ENCODE data around the gene RASA4.
"Not testable (repeated sequence)": the region's sequence is repeated elsewhere in the genome, so short reads cannot be mapped to it uniquely, and the experiment has no call there.

DNA sequence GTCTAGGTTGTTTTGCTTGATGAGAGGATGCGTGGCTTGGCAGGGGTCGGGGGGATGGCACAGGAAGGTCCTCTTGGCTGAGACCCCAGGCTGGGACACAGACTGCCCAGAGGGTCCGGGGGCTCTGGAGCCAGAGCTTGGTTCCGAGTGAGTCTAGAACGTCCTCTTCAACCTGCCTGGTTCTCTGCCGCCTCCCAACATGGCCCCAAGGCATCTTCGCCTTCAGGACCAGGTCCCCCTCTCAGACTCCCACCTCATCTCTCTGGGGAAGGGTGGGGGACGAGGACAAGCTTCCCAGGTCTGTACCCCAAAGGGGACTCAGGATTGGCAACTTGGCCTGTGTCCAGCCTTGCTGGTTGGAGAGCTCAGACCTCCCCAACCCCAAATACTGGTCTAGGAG lies 74.5 kb downstream of the RASA4 start:
- TF ChIP-seq, protein P1, sequence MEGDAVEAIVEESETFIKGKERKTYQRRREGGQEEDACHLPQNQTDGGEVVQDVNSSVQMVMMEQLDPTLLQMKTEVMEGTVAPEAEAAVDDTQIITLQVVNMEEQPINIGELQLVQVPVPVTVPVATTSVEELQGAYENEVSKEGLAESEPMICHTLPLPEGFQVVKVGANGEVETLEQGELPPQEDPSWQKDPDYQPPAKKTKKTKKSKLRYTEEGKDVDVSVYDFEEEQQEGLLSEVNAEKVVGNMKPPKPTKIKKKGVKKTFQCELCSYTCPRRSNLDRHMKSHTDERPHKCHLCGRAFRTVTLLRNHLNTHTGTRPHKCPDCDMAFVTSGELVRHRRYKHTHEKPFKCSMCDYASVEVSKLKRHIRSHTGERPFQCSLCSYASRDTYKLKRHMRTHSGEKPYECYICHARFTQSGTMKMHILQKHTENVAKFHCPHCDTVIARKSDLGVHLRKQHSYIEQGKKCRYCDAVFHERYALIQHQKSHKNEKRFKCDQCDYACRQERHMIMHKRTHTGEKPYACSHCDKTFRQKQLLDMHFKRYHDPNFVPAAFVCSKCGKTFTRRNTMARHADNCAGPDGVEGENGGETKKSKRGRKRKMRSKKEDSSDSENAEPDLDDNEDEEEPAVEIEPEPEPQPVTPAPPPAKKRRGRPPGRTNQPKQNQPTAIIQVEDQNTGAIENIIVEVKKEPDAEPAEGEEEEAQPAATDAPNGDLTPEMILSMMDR (IDR thresholded peaks at IDR 0.05 in 8 of 11, conservative IDR thresholded peaks at IDR 0.05 in 3 of 11): not testable (repeated sequence)
- not testable (repeated sequence) for TF ChIP-seq POLR2A, POLR2AphosphoS5 (IDR thresholded peaks at IDR 0.05)
